DMS53 treated with DMSO at 0.1 percent for 48 hours (cell line): ENCODE measurements around the gene ARHGEF12.

Experiments
- DNase-seq: peaks from one replicate; lab custom pipeline; 2025; ENCODE audit not compliant: unreplicated experiment; lab: John Stamatoyannopoulos, UW

Gene ARHGEF12

GRCh38 chr11:120410622-120411380 lies 74.6 kb downstream of the ARHGEF12 start:
- DNase-seq = no peak

GRCh38 chr11:120413480-120413879 lies 77.3 kb downstream of the ARHGEF12 start:
- no peak for DNase-seq

- DNase-seq = no peak
These were observed 84.4 kb downstream of the ARHGEF12 start for GRCh38 chr11:120420572-120420971.

- no peak for DNase-seq
These were observed 88.2 kb downstream of the ARHGEF12 start for GRCh38 chr11:120424185-120424969.

GRCh38 chr11:120424970-120425332 lies 88.7 kb downstream of the ARHGEF12 start:
- no peak for DNase-seq

- DNase-seq = no peak
These were observed 89.3 kb downstream of the ARHGEF12 start for GRCh38 chr11:120425527-120425926.

- DNase-seq = no peak
These were observed 93.9 kb downstream of the ARHGEF12 start for GRCh38 chr11:120430146-120430545.

- DNase-seq = no peak
These were observed 95.4 kb downstream of the ARHGEF12 start for GRCh38 chr11:120431633-120432032.

GRCh38 chr11:120432056-120433018 lies 96.1 kb downstream of the ARHGEF12 start:
- DNase-seq = peak; percentile 66

GRCh38 chr11:120441592-120441991 lies 105.4 kb downstream of the ARHGEF12 start:
- no peak for DNase-seq

- DNase-seq = no peak
These were observed 105.8 kb downstream of the ARHGEF12 start for GRCh38 chr11:120442031-120442430.

- no peak for DNase-seq
These were observed 110.6 kb downstream of the ARHGEF12 start for GRCh38 chr11:120446802-120447201.

GRCh38 chr11:120448240-120448639 lies 112.0 kb downstream of the ARHGEF12 start:
- DNase-seq = no peak

GRCh38 chr11:120455487-120455886 lies 119.3 kb downstream of the ARHGEF12 start:
- no peak for DNase-seq

- DNase-seq = no peak
These were observed 121.8 kb downstream of the ARHGEF12 start for GRCh38 chr11:120457996-120458395.

- no peak for DNase-seq
These were observed 126.6 kb downstream of the ARHGEF12 start for GRCh38 chr11:120462825-120463224.

- no peak for DNase-seq
These were observed 129.8 kb downstream of the ARHGEF12 start for GRCh38 chr11:120465921-120466534.

- no peak for DNase-seq
These were observed 131.4 kb downstream of the ARHGEF12 start for GRCh38 chr11:120467627-120468026.

GRCh38 chr11:120471131-120471530 lies 134.9 kb downstream of the ARHGEF12 start:
- no peak for DNase-seq

GRCh38 chr11:120471994-120472393 lies 135.8 kb downstream of the ARHGEF12 start:
- DNase-seq = no peak

- no peak for DNase-seq
These were observed 137.3 kb downstream of the ARHGEF12 start for GRCh38 chr11:120473503-120473902.
